DMS114 treated with DMSO at 0.1 percent for 48 hours (cell line): ENCODE measurements around the gene NUTM2D.
"Not testable (repeated sequence)": the region's sequence is repeated elsewhere in the genome, so short reads cannot be mapped to it uniquely, and the experiment has no call there.

Experiments used
- DNase-seq: peaks from one replicate; lab custom pipeline; 2025; ENCODE audit not compliant: unreplicated experiment; lab: John Stamatoyannopoulos, UW

NUTM2D gene, protein sequence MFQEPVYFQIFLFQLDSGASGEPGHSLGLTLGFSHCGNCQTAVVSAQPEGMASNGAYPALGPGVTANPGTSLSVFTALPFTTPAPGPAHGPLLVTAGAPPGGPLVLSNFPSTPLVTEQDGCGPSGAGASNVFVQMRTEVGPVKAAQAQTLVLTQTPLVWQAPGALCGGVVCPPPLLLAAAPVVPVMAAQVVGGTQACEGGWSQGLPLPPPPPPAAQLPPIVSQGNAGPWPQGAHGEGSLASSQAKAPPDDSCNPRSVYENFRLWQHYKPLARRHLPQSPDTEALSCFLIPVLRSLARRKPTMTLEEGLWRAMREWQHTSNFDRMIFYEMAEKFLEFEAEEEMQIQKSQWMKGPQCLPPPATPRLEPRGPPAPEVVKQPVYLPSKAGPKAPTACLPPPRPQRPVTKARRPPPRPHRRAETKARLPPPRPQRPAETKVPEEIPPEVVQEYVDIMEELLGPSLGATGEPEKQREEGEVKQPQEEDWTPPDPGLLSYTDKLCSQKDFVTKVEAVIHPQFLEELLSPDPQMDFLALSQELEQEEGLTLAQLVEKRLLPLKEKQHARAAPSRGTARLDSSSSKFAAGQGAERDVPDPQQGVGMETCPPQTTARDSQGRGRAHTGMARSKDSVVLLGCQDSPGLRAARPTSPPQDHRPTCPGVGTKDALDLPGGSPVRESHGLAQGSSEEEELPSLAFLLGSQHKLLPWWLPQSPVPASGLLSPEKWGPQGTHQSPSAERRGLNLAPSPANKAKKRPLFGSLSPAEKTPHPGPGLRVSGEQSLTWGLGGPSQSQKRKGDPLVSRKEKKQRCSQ

GRCh38 chr10:87357444-87357843, at the start of gene NUTM2D:
Gene NUTM2D (plus strand): TSS chr10:87357744. CDS start chr10:87358266, 522 bp downstream.
- DNase-seq: not testable (repeated sequence)

- not testable (repeated sequence) for DNase-seq
Measured at GRCh38 chr10:87308702-87309101, 48.8 kb upstream of the NUTM2D start.

DNA sequence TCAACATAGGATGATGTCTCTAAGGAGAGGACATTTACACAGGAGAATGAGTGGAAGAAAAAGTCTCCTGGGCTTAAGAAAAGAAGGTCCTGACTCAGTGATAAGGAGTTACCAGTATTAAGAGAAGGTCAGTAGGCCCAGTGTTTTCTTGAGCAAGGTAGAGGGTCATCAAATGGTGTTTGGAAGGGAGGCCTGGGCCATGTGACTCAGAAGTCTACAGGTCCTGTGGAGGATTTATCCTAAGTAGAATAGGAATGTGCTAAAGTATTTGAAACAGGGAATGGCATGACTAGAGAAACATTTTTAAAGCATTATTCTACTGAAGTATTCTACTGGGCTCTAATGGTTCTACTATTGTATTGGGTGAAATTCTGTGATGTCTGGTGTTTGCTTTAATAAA, 47.9 kb upstream of the NUTM2D start:
- DNase-seq: not testable (repeated sequence)

GRCh38 chr10:87311521-87311920, 46.0 kb upstream of the NUTM2D start:
- not testable (repeated sequence) for DNase-seq

DNA sequence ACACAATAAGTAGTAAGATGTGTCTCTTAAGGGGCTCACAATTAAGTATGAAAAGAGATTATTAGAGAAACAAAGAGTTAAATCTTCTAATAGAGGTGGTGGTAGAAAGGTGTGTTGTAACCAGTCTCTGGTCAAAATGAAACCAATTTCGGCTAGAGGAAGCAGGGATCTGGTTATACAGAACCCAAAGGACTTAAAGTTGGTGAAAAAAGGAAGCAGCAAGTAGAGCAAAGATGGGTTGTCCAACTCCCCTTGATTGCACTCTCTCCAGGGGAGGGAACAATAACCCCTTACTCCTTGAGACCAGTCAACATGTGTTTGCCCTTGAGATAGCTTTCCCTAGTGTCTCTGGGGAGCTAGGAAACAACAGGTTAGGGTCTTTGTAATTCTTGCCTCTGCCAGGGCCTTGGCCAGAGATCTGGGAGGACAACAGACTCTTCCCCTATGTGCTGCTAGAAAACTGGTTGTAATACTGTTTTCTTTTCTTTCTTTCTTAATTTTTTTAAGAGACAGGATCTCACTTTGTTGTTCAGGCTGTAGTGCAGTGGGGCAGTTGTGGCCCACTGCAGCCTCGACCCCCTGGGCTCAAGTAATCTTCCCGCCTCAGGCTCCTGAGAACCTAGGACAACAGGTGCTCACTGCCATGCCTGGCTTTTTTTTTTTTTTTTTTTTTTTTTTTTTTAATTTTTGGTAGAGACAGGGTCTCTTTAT, 43.7 kb upstream of the NUTM2D start:
- DNase-seq: not testable (repeated sequence)

- not testable (repeated sequence) for DNase-seq
Measured at GRCh38 chr10:87314360-87314973, 43.1 kb upstream of the NUTM2D start.

DNA sequence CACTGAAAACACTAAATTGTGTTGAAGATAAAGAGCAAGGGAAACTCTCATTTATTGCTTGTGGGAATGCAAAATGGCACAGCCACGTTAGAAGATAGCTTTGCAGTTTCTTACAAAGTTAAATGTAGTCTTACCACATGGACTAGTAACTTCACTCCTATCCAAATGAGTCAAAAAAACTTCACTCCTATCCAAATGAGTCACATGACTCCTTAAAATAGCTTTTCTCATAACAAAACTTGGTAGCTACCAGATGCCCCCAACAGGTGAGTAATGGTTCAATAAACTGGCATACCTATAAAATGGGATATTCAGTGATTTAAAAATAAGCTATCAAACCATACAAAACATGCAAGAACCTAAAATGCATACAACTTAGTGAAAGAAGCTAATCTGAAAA, 36.0 kb upstream of the NUTM2D start:
- not testable (repeated sequence) for DNase-seq

DNA sequence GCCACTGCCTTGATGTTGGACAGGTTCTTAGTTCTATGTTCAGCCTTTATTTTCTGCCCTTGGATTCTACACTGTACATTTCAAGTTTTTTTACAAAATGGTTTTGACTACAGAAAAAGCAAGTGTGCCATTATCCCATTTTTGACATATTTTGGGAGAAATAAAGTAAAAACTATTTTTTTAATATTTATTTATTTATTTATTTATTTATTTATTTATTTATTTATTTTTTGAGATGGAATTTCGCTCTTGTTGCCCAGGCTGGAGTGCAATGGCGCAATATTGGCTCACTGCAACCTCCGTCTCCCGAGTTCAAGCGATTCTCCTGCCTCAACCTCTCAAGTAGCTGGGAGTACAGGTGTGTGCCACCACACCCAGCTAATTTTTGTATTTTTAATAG, 33.0 kb upstream of the NUTM2D start:
- DNase-seq: not testable (repeated sequence)

- not testable (repeated sequence) for DNase-seq
Measured at GRCh38 chr10:87327958-87328357, 29.6 kb upstream of the NUTM2D start.

DNA sequence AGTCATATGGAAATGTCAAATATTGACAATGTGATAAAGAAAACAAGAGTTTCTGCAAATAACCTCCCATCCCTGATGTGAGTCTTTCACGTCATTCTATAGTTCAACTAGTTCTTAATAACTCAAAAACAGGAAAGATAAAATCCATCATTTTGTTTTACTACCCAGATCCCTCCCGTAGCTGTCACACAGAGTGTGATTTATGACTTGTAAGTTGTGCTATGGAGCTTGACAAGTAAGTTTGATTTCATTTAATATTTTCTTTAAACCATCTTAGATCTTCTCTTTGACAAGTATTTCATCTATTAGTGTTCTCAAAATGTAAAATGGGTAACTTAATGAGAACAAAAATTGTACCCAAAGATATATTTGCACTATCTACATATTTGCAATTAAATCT, 28.4 kb upstream of the NUTM2D start:
- DNase-seq: not testable (repeated sequence)

- DNase-seq: not testable (repeated sequence)
Measured at GRCh38 chr10:87332687-87333086, 24.9 kb upstream of the NUTM2D start.

GRCh38 chr10:87340411-87340810, 17.1 kb upstream of the NUTM2D start:
- not testable (repeated sequence) for DNase-seq

GRCh38 chr10:87341546-87342142, 15.9 kb upstream of the NUTM2D start:
- not testable (repeated sequence) for DNase-seq

- peak; percentile 77 for DNase-seq
Measured at GRCh38 chr10:87342249-87342710, 15.3 kb upstream of the NUTM2D start.

- peak; percentile 43 for DNase-seq
Measured at GRCh38 chr10:87342711-87343258, 14.8 kb upstream of the NUTM2D start.

- DNase-seq: not testable (repeated sequence)
Measured at GRCh38 chr10:87345743-87346142, 11.8 kb upstream of the NUTM2D start.

- not testable (repeated sequence) for DNase-seq
Measured at GRCh38 chr10:87350161-87350560, 7.4 kb upstream of the NUTM2D start.

GRCh38 chr10:87352825-87353224, 4.7 kb upstream of the NUTM2D start:
- DNase-seq: not testable (repeated sequence)

DNA sequence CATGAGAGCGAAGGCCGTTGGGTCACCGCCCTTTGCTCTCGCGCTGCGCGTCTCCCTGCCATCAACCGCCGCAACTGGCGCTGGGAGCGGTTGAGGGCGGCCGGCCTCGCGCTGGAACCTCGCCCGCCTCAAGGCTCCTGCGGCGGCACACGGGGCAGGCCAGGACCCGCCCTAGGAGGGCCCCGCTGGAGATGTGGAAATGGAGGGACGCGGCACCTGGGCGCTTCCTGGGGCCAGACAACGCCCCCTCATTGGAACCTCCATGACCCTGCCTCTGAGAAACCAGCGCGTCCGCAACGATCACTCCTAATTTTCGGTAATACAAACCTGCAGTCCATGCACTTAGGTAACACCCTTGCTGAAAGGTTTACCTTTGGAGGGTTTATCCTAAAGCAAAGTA, 2.4 kb upstream of the NUTM2D start:
- DNase-seq: not testable (repeated sequence)

DNA sequence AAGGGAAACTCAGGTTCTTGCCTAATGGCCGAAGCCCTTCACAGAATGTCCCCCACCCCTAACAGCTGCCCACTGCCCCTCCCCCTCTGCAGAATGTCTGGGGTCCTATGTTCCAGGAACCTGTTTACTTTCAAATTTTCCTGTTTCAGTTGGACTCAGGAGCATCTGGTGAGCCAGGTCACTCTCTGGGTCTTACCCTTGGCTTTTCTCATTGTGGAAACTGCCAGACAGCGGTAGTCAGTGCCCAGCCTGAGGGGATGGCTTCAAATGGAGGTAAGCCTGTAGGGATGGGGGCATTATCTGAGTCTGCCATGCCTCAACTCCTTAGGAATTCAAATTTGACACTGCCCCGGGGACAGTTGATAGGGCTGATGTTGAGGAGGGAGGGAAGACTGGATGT, 615 bp downstream of the NUTM2D start:
- not testable (repeated sequence) for DNase-seq
